Measurements from ENCODE around the gene MAPK12. TPM values are rescaled to one million over a fixed set of nuclear protein-coding genes. Genes with fewer than 3 reads are reported as not detected.
A peak's percentile ranks its signal among the peaks of the same experiment; 100 is the strongest.

The MAPK12 gene
- total and polyA plus RNA-seq, 8 donors: 4.7 to 49.6 (median 8.2) TPM

- Histone ChIP-seq H3K27ac (no peak overlapping the region), H3K4me3 (no peak overlapping the region), H3K9me3 (no peaks in the 10 kb centered on the region), H3K4me1 (no peaks in the 10 kb centered on the region), H3K27me3 (no peaks in the 10 kb centered on the region), H3K36me3 (peaks cover 60 to 97% (median 95%) of the 10 kb centered on the region in 4 donors)
- WGBS, 5 donors: 88 to 94% (median 94%) methylated on average over 12 to 25 of the region's 25 CpGs
- intact Hi-C loops (cut with DNase I; ENCODE audit: low total_unique reads): no loop called here
- DNase-seq: no peak
- no peak for TF ChIP-seq POLR2A (IDR thresholded peaks at IDR 0.05)
- no peak for TF ChIP-seq POLR2AphosphoS5 (IDR thresholded peaks at IDR 0.05)
- TF ChIP-seq EP300 (IDR thresholded peaks at IDR 0.05): no peak
- TF ChIP-seq, protein P1, sequence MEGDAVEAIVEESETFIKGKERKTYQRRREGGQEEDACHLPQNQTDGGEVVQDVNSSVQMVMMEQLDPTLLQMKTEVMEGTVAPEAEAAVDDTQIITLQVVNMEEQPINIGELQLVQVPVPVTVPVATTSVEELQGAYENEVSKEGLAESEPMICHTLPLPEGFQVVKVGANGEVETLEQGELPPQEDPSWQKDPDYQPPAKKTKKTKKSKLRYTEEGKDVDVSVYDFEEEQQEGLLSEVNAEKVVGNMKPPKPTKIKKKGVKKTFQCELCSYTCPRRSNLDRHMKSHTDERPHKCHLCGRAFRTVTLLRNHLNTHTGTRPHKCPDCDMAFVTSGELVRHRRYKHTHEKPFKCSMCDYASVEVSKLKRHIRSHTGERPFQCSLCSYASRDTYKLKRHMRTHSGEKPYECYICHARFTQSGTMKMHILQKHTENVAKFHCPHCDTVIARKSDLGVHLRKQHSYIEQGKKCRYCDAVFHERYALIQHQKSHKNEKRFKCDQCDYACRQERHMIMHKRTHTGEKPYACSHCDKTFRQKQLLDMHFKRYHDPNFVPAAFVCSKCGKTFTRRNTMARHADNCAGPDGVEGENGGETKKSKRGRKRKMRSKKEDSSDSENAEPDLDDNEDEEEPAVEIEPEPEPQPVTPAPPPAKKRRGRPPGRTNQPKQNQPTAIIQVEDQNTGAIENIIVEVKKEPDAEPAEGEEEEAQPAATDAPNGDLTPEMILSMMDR (IDR thresholded peaks at IDR 0.05): no peak
Measured at GRCh38 chr22:50227579-50228215, 33.8 kb downstream of the MAPK12 start.

DNA sequence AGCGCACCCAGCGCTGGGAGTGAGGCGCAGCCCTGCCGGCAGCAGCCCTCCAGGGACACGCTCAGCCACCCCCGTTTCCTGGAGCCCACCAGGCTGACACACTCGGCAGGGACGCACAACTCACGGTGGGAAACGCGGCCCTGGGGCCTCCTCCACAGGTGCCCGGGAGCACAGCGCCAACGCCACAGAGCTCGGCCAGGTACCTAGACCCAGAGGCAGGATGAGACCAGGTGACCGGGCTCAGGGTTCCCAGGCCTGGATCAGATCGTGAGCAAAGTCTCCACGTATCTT lies 34.7 kb downstream of the MAPK12 start:
- TF ChIP-seq POLR2AphosphoS5 (IDR thresholded peaks at IDR 0.05): no peak
- TF ChIP-seq EP300 (IDR thresholded peaks at IDR 0.05): no peak
- TF ChIP-seq, protein P1 (IDR thresholded peaks at IDR 0.05): no peak
- TF ChIP-seq POLR2A (IDR thresholded peaks at IDR 0.05): no peak
- Histone ChIP-seq H3K9me3 (no peaks in the 10 kb centered on the region), H3K27ac (no peak overlapping the region), H3K4me1 (no peaks in the 10 kb centered on the region), H3K4me3 (no peak overlapping the region), H3K27me3 (no peaks in the 10 kb centered on the region), H3K36me3 (peaks cover 64 to 97% (median 95%) of the 10 kb centered on the region in 4 donors)
- WGBS, 5 donors: 80 to 97% (median 94%) methylated on average over 2 to 18 of the region's 18 CpGs
- intact Hi-C loops (cut with DNase I; ENCODE audit: low total_unique reads): no loop called here
- DNase-seq: no peak

DNA sequence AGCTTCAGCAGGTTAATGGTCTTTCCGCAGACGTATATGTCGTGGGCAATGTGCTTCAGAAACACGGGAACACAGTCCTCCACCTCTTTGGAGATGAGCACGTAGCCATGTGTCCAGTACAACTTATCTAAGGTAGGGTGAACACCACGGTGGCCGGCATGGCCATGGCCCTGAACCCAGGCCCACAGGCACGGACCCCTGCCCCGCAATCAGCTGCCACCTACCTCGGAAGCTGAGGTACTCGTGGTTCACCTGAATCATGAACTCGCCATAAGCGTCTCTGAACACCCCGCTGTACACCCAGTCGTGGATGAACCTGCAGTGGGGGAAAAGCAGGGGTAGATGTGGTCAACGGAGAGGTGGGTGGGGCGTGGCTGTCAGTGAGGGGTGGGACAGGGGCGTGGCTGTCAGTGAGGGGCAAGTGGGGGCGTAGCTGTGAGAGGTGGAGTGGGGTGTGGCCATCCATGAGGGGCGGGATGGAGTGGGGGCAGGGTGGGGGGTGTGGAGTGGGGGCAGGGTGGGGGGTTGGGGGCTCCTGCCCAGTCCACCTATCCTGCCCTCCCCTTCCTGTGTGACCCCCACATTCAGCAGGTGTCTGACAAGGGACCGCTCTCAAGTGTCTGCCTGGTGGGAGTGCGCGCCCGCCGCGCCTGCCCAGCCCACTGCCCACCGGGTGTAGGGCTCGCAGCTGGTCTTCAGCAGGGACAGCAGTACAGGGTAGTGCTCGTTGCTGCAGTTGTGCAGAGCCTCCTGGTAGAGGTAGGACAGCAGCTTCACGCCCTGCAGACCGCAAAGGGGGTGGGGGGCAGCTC lies 35.2 kb downstream of the MAPK12 start:
- no peak overlapping the region for H3K4me3 ChIP-seq
- TF ChIP-seq EP300 (IDR thresholded peaks at IDR 0.05): no peak
- no peak for TF ChIP-seq POLR2AphosphoS5 (IDR thresholded peaks at IDR 0.05)
- TF ChIP-seq, protein P1 (IDR thresholded peaks at IDR 0.05): no peak
- no peak for TF ChIP-seq POLR2A (IDR thresholded peaks at IDR 0.05)
- no peaks in the 10 kb centered on the region for H3K4me1 ChIP-seq
- no peak overlapping the region for H3K27ac ChIP-seq
- DNase-seq: no peak
- no peaks in the 10 kb centered on the region for H3K27me3 ChIP-seq
- H3K36me3 ChIP-seq: peaks cover 69 to 97% (median 96%) of the 10 kb centered on the region in 4 donors
- intact Hi-C loops (cut with DNase I; ENCODE audit: low total_unique reads): no loop called here
- no peaks in the 10 kb centered on the region for H3K9me3 ChIP-seq
- 90 to 93% (median 91%) methylated on average over 21 to 31 of the region's 31 CpGs for WGBS, 5 donors

GRCh38 chr22:50225200-50225969 lies 36.1 kb downstream of the MAPK12 start:
- TF ChIP-seq EP300 (IDR thresholded peaks at IDR 0.05) (no peak), POLR2AphosphoS5 (IDR thresholded peaks at IDR 0.05) (no peak), POLR2A (IDR thresholded peaks at IDR 0.05) (no peak)
- TF ChIP-seq, protein P1 (IDR thresholded peaks at IDR 0.05): no peak
- intact Hi-C loops (cut with DNase I; ENCODE audit: low total_unique reads): no loop called here
- Histone ChIP-seq H3K4me3 (no peak overlapping the region), H3K27me3 (no peaks in the 10 kb centered on the region), H3K36me3 (peaks cover 78 to 100% (median 100%) of the 10 kb centered on the region in 4 donors), H3K4me1 (no peaks in the 10 kb centered on the region), H3K9me3 (no peaks in the 10 kb centered on the region), H3K27ac (no peak overlapping the region)
- WGBS, 5 donors: 78 to 88% (median 85%) methylated on average over 22 to 24 of the region's 24 CpGs
- DNase-seq: peak in 1 of 2 donors; percentile 61
